Trophoblast cell (in vitro differentiated cells and primary cell): Measurements from ENCODE around the gene CLEC4M.
A peak's percentile ranks its signal among the peaks of the same experiment; 100 is the strongest.

ENCODE experiments used
- DNase-seq, 2 donors: peaks; one replicate each; pipeline ENCODE4 v3.0.0-alpha.2; 2016
- H2AFZ ChIP-seq: 2 replicates; pipeline ENCODE4 v1.6.1; 2013; ENCODE audit warnings: low read length, moderate library complexity, mild to moderate bottlenecking; ENCODE audit not compliant: insufficient read depth, poor library complexity
- H2AK5ac ChIP-seq: 2 replicates; pipeline ENCODE4 v1.6.1; 2013; ENCODE audit warnings: mild to moderate bottlenecking, low read length
- H2BK120ac ChIP-seq: 2 replicates; pipeline ENCODE4 v1.6.1; 2013; ENCODE audit warnings: low read length, mild to moderate bottlenecking, moderate library complexity; ENCODE audit not compliant: insufficient read depth, poor library complexity
- H2BK12ac ChIP-seq: 2 replicates; pipeline ENCODE4 v1.6.1; 2013; ENCODE audit warnings: mild to moderate bottlenecking, low read length, moderate library complexity
- H2BK5ac ChIP-seq: 2 replicates; pipeline ENCODE4 v1.6.1; 2013; ENCODE audit warnings: low read length, low read depth, moderate library complexity, mild to moderate bottlenecking; ENCODE audit not compliant: poor library complexity
- H3K14ac ChIP-seq: 2 replicates; pipeline ENCODE4 v1.6.1; 2013; ENCODE audit warnings: mild to moderate bottlenecking, low read length
- H3K18ac ChIP-seq: 2 replicates; pipeline ENCODE4 v1.6.1; 2013; ENCODE audit warnings: mild to moderate bottlenecking, low read length
- H3K23ac ChIP-seq: 2 replicates; pipeline ENCODE4 v1.6.1; 2013; ENCODE audit warnings: low read length
- H3K27ac ChIP-seq: 2 replicates; pipeline ENCODE4 v1.5.1; 2013; ENCODE audit warnings: low read depth, mild to moderate bottlenecking, inconsistent platforms, low read length, moderate library complexity
- H3K27me3 ChIP-seq: 2 replicates; pipeline ENCODE4 v1.6.1; 2013; ENCODE audit warnings: inconsistent platforms, mild to moderate bottlenecking, low read length, moderate library complexity; ENCODE audit not compliant: insufficient read depth
- H3K36me3 ChIP-seq, 2 experiments: 1 replicate in 1 of 2; 2 replicates in 1 of 2; pipeline ENCODE4 v1.6.1; 2013; ENCODE audit warnings: low read length in 2 of 2, mild to moderate bottlenecking in 2 of 2, moderate library complexity in 1 of 2; ENCODE audit not compliant: insufficient read depth in 2 of 2, control insufficient read depth in 1 of 2
- H3K4ac ChIP-seq: 2 replicates; pipeline ENCODE4 v1.6.1; 2013; ENCODE audit warnings: low read depth, mild to moderate bottlenecking, low read length, moderate library complexity
- H3K4me1 ChIP-seq, 2 experiments: 1 replicate in 1 of 2; 2 replicates in 1 of 2; pipeline ENCODE4 v1.6.1; 2013; ENCODE audit warnings: low read length in 2 of 2, mild to moderate bottlenecking in 2 of 2, moderate library complexity in 1 of 2; ENCODE audit not compliant: insufficient read depth in 2 of 2, control insufficient read depth in 1 of 2
- H3K4me2 ChIP-seq: 2 replicates; pipeline ENCODE4 v1.6.1; 2013; ENCODE audit warnings: inconsistent platforms, mild to moderate bottlenecking, low read length, moderate library complexity
- H3K4me3 ChIP-seq: 2 replicates; pipeline ENCODE4 v1.5.1; 2013; ENCODE audit warnings: mild to moderate bottlenecking, low read depth, low read length, inconsistent platforms
- H3K79me1 ChIP-seq: one replicate; pipeline ENCODE4 v1.6.1; 2013; ENCODE audit warnings: low read length
- H3K79me2 ChIP-seq: 2 replicates; pipeline ENCODE4 v1.6.1; 2013; ENCODE audit warnings: low read length, mild to moderate bottlenecking; ENCODE audit not compliant: control insufficient read depth, insufficient read depth, poor library complexity
- H3K9ac ChIP-seq: 2 replicates; pipeline ENCODE4 v1.6.1; 2013; ENCODE audit warnings: mild to moderate bottlenecking, low read length
- H3K9me3 ChIP-seq: 2 replicates; pipeline ENCODE4 v1.6.1; 2013; ENCODE audit warnings: low read depth, mild to moderate bottlenecking, control low read depth, inconsistent platforms, low read length; ENCODE audit not compliant: insufficient read depth
- H4K12ac ChIP-seq: 2 replicates; pipeline ENCODE4 v1.6.1; 2013; ENCODE audit warnings: low read depth, mild to moderate bottlenecking, low read length, moderate library complexity
- H4K8ac ChIP-seq: 2 replicates; pipeline ENCODE4 v1.6.1; 2013; ENCODE audit warnings: low read depth, mild to moderate bottlenecking, low read length, moderate library complexity
- H4K91ac ChIP-seq: one replicate; pipeline ENCODE4 v1.6.1; 2013; ENCODE audit warnings: low read depth, mild to moderate bottlenecking, low read length, moderate library complexity
- WGBS: extraction: QIAGEN DNeasy Blood & Tissue Kit; methylation state at CpG from one replicate; pipeline ENCODE4 v1.1.7; 2013; ENCODE audit warnings: missing lambda C conversion rate; ENCODE audit not compliant: insufficient read length, insufficient coverage; ENCODE audit errors: extremely low coverage; 5-methylcytosine and 5-hydroxymethylcytosine counted together

CLEC4M gene

GRCh38 chr19:7720351-7720750 lies 42.7 kb upstream of the CLEC4M start:
- Histone ChIP-seq H3K79me1 (no peaks in the 10 kb centered on the region), H2AK5ac (no peak overlapping the region), H3K4me2 (no peak overlapping the region), H3K27ac (no peak overlapping the region), H3K23ac (no peak overlapping the region), H3K18ac (no peak overlapping the region), H2BK12ac (no peak overlapping the region), H4K8ac (no peak overlapping the region), H2BK5ac (no peak overlapping the region), H3K4ac (no peak overlapping the region), H2BK120ac (no peak overlapping the region), H3K36me3 (no peaks in the 10 kb centered on the region), H3K79me2 (no peaks in the 10 kb centered on the region), H4K91ac (no peak overlapping the region), H3K9ac (no peak overlapping the region), H3K27me3 (no peaks in the 10 kb centered on the region), H2AFZ (no peak overlapping the region), H3K4me3 (no peak overlapping the region), H3K4me1 (no peaks in the 10 kb centered on the region), H4K12ac (no peak overlapping the region), H3K9me3 (no peaks in the 10 kb centered on the region), H3K14ac (no peak overlapping the region)
- peak; percentile 14 to 50 for DNase-seq
- WGBS: no CpG with 5 or more reads among the region's 6 CpGs

GRCh38 chr19:7722231-7722651 lies 40.8 kb upstream of the CLEC4M start:
- Histone ChIP-seq H2BK120ac (no peak overlapping the region), H3K79me1 (no peaks in the 10 kb centered on the region), H3K14ac (no peak overlapping the region), H4K12ac (no peak overlapping the region), H4K91ac (no peak overlapping the region), H3K27ac (no peak overlapping the region), H3K79me2 (no peaks in the 10 kb centered on the region), H2BK5ac (no peak overlapping the region), H3K36me3 (no peaks in the 10 kb centered on the region), H4K8ac (no peak overlapping the region), H3K9ac (no peak overlapping the region), H2BK12ac (no peak overlapping the region), H3K27me3 (peaks cover under 1% of the 10 kb centered on the region), H3K18ac (no peak overlapping the region), H3K4me2 (no peak overlapping the region), H3K4me1 (no peaks in the 10 kb centered on the region), H2AFZ (no peak overlapping the region), H3K4me3 (no peak overlapping the region), H2AK5ac (no peak overlapping the region), H3K9me3 (no peaks in the 10 kb centered on the region), H3K23ac (no peak overlapping the region), H3K4ac (no peak overlapping the region)
- no CpG with 5 or more reads among the region's 5 CpGs for WGBS
- DNase-seq: no peak

GRCh38 chr19:7725791-7726190 lies 37.3 kb upstream of the CLEC4M start:
- Histone ChIP-seq H3K4ac (no peak overlapping the region), H4K91ac (no peak overlapping the region), H2AK5ac (no peak overlapping the region), H4K8ac (no peak overlapping the region), H3K36me3 (no peaks in the 10 kb centered on the region), H3K9ac (no peak overlapping the region), H3K27me3 (peaks cover 31% of the 10 kb centered on the region), H3K79me1 (no peaks in the 10 kb centered on the region), H4K12ac (no peak overlapping the region), H3K9me3 (peaks cover 5% of the 10 kb centered on the region), H3K79me2 (no peaks in the 10 kb centered on the region), H3K14ac (no peak overlapping the region), H3K4me2 (no peak overlapping the region), H3K27ac (no peak overlapping the region), H3K4me1 (no peaks in the 10 kb centered on the region), H3K4me3 (no peak overlapping the region), H2BK120ac (no peak overlapping the region), H3K18ac (no peak overlapping the region), H2BK12ac (no peak overlapping the region), H3K23ac (no peak overlapping the region), H2AFZ (no peak overlapping the region), H2BK5ac (no peak overlapping the region)
- no CpG with 5 or more reads among the region's 2 CpGs for WGBS
- DNase-seq: no peak

GRCh38 chr19:7729211-7729610 lies 33.8 kb upstream of the CLEC4M start:
- DNase-seq: no peak
- no peaks in the 10 kb centered on the region for H3K79me2 ChIP-seq
- H3K4ac ChIP-seq: no peak overlapping the region
- no peak overlapping the region for H3K4me2 ChIP-seq
- H3K23ac ChIP-seq: no peak overlapping the region
- H2BK12ac ChIP-seq: no peak overlapping the region
- no peaks in the 10 kb centered on the region for H3K79me1 ChIP-seq
- peaks cover 8% of the 10 kb centered on the region for H3K9me3 ChIP-seq
- H2AK5ac ChIP-seq: no peak overlapping the region
- H3K14ac ChIP-seq: no peak overlapping the region
- H2AFZ ChIP-seq: no peak overlapping the region
- peaks cover 39% of the 10 kb centered on the region for H3K27me3 ChIP-seq
- H3K4me1 ChIP-seq: no peaks in the 10 kb centered on the region
- H3K36me3 ChIP-seq: no peaks in the 10 kb centered on the region
- no peak overlapping the region for H3K4me3 ChIP-seq
- H3K18ac ChIP-seq: no peak overlapping the region
- H4K8ac ChIP-seq: no peak overlapping the region
- no peak overlapping the region for H3K27ac ChIP-seq
- H2BK120ac ChIP-seq: no peak overlapping the region
- WGBS: no CpG with 5 or more reads among the region's 16 CpGs
- H2BK5ac ChIP-seq: no peak overlapping the region
- no peak overlapping the region for H4K12ac ChIP-seq
- H3K9ac ChIP-seq: no peak overlapping the region
- no peak overlapping the region for H4K91ac ChIP-seq
